Hematopoietic multipotent progenitor cell treated with erythropoietin and hydrocortisone succinate and interleukin-3 and kit ligand, for 6 days (in vitro differentiated cells): ENCODE measurements around the gene TBX21.

Experiments used
- DNase-seq: peaks from one replicate; pipeline ENCODE4 v3.0.0-alpha.2; 2015

Gene TBX21

DNA sequence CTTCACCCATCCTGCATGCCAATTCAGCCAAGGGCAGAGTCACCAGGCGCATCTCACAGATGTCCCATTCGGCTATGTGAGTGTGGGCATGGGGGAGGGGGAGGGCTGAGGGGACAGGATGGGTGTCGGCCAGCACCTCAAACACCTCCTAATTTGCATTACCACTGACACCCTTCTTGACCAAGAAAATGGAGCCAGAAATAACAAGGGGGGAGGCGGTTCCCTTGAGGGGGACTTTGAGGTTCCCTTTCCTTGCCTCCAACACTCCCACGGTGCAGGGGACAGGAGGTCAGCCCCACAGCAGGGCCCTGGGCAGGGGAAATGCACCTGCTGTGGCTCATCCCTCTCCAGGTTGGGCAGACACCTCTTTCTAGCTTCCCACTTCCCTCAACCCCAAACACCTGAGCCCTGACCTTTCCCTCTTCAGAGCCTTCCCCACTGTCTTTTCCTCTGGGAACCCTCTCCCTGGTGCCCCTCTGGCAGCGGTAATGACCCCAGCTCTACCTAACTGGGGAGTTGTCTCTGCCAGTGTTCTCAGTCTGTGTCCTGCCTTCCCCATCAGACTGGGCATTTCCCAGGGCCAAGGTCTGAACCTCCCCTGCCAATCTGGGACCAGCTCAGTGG is 18.2 kb upstream of the TBX21 start:
- no peak for DNase-seq

DNA sequence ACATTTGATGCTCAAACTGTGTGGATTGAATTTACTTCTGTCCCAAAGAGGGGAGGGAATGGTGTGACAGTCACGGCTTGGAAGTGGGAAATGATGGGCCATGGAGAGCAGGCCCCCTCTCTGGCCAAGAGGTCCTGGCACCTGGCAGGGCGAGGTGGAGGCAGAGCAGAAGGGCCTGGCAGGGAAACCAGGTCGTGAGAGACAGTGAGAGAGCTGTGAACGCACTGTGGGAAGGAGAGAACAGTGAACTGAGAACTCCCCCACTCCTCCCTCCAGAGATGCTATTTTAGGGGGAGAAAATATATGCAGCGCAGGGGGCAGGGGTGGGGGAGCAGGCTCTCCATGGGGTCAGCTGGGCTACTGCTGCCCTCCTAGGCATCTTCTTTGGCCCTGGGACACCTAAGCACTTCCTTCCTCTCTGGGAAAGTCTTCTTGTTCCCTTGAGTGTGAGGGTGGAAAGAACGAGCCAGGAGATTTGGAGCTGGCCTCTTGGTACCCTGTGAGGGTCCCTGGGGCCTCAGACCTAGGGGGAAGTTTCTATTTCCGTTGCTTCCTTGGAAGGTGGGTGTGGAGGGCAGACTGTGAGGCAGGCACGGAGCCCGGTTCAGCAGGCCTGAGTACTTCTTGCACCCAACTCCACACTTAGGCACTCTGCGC is 17.2 kb upstream of the TBX21 start:
- no peak for DNase-seq

DNA sequence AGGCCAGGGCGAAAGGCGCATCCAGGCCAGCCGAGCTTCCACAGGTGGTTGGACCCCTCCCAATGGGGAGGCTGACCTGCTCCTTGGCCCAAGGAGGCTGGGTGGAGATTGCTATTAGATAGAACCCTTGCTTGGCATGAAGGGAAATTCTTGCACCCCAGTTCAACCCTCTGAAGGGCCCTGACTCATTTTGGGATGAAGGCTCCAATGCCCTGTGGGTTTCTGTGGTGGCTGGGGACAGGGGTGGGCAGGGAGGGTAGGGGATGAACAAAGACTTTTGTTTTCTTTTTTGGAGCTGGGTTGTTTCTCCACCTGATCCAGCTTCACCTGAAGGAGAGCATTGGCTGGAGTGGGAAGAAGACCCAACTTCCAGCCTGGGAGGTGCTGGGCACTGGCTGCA is 16.7 kb upstream of the TBX21 start:
- no peak for DNase-seq

DNA sequence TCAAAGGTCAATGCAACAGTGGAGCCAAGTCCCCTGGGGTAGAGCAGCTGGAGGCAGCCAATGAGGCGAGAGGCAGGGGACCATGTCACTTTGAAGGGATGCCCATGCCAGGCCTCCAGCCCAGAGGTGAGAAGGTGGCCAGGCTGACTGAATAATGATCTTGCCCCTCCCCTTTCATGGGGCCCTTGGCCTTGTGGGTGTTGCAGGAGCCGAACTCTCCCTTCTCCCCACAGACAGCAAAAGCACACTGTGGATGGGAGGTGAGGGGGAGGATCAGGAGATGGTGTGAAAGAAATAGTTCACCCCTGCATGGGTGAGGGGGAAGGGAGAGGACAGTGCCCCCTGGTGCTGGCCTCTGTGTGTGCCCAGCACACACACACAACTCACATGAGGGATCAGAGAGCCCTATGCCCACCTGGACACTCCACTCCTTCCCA is 15.8 kb upstream of the TBX21 start:
- peak; percentile 34 for DNase-seq

DNA sequence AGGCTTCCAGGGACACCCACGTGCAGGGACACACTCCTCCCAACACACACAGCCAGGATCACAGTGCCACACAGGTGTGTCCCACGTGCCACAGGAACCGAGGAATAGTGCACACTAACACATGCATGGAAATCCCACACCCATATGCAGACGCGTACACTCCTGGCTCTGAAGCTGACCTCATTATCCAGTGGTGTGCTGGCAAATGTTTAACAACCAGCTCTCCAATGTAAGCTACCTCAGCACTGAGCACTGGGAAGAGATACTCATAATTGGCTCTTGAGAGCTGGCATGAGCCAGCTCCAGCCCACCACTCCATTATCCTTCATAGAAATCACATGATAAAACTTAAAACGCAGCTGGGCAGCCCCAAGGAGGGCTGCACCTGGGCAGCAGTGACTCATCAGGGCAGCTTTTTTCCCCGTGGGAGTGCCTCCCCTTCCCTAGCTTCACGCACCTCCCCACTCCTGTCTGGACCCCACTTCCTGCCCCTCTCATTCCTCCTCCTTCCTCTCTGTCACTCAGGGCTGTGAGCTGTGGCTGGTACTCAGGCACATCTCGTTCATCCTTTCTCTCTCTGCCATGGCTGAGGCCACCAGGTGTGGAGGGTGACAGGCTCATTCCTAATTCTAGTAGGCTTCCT is 14.9 kb upstream of the TBX21 start:
- no peak for DNase-seq

DNA sequence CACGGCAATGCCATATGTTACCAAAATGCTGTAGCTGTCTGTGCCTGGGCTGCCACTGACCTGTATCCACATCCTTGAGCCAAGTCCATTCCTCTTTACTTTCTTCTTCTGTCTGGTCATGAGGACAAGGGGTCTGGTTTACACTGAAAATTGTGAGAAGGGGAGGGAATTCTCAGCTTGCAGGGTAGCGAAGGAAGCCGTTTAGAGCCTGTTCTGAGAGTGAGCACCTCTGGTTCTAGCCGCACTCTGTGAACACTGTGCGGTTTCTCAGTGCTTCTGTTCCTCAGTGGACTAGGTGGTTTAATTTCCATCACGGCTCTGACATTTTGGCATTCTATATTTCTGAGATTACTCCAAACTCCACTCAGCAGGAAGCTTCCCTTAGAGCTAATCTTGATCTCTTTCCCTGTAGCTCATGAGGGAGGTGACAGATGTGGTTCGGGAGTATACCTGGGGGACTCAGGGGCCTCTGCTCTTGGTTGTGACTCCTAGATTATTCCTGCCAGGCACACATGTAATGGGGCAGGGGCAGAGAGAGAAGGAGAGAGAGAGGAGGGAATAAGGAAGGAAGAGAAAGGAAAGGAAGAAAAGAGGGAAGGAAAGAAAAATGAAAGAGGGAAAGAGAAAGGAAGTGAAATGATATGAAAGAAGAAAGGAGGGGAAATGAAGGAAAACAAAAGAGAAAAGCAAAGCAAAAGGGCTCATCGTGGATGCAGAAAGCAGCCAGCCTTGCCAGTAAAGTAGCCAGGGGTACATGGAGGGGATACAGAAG is 14.2 kb upstream of the TBX21 start:
- DNase-seq = no peak

DNA sequence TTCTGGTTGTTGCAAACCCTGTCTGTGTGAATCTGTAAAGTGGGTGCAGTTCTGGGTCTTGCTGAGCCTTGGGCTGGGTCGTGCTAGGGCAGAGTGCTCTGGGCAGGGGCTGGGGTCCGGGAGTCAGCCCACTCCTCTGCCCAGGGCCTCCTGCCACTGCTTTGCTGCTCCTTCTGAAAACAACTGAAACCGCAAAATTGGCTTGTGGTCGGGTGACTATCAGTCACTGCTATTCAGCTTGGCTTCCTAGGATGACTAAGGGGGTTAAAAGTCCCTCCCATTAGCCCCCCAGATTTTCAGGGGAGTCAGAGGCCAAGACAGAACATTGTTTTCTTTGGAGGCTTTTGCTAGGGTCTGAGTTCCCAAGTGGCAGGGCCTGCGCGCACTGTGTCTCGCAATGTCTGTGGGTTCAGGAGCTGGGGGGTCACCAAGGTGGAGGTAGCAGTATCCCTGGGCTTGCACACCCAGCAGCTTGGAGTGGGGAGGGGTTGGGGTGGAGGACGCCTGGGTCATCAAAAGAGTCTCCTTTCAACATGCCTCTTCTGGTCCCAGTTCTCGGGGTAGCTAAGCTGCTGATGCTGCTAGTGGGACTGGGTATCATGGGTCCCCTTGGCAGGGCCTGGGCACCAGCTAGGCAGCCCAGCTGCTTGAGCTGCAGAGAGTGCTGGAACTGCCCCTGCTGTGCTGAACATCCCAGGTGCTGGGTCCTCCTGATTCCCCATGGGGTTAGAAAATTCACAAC is 13.5 kb upstream of the TBX21 start:
- peak; percentile 73 for DNase-seq

DNA sequence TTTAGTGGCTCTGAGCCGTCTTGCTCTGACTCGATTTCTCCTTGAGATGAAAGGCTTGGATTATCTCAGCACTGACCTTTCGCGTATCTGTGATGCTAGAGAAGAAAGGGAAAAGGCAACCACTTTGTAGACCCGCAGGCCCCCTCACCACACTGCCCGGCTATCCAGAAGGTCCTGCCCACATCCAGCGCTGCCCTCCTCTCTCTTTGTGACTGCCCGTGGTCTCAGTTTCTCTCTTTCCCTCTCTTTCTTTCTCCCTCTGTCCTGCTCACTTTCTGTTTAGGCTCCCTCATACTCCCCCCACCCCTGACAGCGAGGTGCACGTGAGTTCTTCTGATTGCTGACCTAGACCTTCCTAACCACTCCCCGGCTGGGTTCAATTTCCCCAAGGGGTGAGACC is 12.8 kb upstream of the TBX21 start:
- no peak for DNase-seq

DNA sequence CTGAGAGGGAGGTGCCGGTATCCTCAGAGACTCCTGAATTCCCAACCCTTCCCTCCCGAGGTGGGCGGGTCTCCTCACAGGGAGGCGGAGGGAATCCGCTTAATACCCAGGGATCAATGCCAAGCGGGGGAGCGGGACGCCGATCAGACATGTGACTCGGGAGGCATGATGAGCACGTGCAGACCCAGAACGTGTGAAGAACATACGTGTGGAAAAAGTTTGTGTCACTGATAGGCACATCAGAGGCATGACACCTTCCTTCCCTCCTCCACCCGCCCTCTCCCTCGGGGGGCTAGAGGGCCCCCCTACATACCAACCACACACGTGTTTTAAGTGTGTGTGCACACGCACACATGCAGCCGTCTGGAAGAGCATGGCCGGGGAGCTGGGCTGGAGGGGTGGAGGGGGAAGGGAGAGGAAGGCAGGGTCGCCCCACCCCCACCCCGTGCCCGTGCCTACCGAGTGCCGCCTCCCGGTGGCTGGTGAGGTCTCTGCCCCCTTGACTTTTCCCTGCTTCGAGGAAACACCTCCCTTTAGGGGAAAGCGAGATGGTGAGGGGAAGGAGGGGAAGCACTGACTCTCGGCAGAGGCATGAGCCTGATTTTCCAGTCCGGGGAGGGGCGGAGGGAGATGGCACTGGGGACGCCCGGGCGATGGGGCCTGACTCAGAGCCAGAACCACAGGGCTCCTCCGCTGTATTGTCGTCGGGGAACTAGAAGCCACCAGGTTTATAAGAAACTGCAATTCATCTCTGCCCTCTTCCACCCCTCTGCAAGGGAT is 12.1 kb upstream of the TBX21 start:
- peak; percentile 45 for DNase-seq

DNA sequence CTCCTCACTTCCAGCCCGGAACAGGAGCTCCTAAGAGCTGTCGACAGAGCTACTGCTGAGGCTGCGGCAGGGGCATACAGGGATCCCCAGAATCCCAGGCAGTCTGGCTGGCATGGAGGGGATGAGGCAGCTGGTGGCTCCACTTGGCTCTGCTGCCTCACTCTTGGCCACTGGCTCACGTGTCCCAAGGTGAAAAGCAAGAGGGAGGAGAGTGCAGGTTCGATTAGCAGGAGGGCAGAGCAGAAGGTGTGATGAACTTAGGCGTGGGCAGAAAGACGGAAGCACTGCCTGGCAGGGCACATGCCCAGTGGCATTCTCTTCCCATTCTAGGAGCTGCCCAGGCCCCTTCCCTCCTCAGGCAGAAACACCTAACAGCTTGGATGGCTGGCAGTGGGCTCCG is 11.3 kb upstream of the TBX21 start:
- DNase-seq = no peak

DNA sequence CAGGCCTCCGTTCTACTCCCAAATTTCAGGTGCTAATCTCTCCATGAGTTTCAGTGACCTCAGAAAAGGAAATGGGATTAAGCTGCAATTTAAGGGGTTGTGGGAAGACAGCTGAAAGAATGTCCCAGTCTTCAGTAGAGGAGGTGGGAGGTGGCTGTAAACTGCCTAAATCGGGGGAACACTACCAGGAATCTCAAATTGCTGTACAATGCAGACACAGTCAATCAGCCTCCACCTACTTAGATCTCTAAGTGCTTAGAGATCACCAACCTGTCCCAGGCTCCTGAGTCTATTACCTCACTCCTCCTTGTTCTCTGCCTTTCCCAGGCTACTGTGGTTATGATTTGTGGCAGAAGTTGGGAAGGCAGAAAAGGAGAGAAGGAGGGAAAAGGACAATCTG is 8.3 kb upstream of the TBX21 start:
- no peak for DNase-seq

DNA sequence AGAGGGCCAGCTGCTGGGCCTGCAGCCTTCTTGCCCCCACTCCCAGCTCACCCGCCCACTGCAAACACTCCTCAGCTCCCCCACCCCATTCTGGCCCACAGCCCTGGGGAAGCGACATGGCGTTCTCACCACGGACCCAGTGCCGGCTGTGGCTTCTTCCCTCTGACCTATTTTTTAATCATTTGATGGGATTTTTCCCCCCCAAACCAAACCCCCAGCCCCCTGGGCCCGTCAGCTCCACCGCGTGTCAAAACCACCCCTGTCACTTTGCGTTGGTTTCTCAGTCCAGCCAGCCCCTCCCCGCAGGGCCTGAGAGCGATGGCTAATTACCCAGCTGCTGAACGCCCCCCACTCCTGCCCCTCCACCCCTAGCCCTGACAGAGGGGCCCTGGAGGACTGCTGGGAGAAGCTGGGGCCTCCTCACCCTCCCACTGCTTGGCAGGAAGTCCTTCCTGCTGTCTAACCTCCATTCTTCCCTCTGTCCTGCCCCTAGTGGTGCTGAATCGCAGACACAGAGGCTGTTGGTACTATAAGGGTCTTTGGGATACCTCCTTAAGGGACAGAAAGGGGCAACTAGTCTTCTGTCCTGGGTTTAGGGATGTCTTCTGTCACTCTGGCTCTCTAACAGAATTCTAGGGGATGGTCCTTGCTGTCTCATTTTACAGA is 7.5 kb upstream of the TBX21 start:
- DNase-seq = no peak

DNA sequence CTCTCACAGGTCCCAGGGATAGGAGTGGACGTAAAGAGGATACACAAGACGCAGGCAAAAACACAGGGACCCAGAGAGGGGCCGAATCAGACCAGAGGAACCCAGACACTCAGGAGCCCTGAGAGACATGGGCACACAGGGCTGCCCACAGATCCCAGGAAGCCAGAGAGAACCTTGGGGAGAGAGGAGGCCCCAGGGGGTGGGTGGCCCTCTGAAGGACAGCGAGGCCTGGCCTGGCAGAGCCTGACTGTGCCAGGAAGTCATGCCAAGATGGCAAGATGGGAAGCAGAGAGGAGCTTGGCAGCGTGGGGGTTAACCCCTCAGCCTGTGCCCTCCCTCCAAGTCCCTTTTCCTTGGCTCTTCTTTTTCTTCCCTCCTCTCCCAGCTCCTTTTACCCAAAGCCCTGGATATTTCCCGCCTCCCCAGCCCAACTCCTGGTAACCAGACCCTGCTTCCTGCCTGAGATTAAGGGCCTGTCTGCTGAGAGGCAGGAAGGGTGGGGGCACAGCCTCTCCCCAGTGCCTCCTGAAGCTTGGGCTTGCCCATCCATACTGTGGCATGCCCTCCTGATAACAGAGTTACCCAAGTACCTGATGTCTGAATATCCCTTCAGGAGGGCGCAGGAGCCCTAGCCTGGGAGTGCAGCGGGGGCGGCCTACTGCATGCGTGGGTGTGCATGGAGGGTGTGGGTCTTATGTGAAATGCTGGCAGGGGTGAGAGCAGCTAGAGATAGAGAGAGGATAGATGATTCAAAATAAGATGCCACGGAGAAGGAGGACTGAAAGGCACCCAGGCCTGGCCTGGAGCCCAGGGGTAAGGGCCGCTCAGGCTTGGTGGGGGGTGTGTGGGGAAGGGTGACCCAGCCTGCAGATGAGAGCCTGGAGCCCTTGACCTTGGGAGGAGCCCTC is 6.0 kb upstream of the TBX21 start:
- DNase-seq = no peak

DNA sequence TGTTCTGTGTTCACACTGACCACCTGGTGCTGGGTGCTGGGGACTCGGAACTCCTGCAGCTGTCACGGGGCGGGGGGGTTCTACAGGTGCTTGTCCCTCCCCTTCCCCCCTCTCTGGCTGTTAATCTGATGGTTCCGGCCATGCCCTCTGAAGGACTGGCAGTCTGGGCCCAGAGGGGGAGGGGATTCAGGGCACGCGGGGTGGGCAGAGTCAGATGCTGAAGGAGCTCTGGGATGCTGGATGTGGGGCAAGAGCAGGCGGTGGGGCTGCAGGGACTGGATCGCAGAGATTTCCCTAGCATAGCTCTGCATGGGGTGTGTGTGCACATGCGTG is 5.4 kb upstream of the TBX21 start:
- DNase-seq = no peak

DNA sequence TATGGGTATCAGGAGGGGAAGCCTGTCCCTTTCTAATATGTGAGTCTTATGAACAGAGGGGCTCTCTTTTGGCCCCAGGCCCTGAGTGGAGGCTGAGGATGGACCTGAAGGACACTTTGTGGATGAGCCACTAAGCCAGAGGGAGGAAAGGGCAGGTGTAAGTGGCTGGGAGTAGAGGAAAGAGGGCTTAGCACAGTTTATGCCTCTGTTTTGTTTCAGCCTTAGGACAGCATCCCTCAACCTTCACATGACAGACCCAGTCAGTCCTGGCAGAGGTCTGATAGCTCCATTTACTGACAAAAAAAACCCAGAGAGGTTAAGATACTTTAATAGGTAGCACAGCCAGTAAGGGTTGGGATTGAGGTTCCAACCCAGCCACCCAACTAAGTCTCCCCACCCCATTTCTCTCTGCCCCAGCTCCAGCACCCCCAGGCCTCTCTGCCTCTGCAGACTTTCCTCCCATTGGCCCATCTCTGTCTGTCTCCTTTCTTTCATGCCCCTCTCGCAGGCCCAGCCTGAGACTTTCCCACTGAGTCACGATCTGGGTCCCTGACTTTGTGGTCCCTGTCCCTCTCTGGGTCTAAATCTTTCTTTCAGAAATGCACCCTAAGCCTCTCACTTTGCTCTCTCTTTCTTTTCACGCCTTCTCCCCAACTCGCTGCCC is 4.7 kb upstream of the TBX21 start:
- no peak for DNase-seq

DNA sequence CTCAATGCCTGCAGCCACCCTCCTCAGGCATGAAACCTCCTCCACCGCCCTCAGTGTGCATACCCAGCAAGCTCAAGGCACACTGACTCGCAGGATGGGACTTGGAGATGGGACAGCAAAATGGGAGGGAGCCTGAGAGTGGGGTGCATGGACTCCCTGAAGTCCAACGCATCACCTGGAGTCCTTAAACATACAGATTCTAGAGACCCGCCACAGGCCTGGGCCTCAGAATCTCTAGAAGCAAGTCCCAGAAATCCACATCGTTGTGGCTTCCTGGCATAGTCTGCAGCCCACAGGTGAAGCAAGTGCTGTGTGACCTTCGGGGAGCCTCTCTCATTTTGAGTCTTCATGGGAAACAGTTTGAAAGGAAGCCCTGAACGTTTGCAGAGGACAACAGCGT is 3.6 kb upstream of the TBX21 start:
- no peak for DNase-seq

DNA sequence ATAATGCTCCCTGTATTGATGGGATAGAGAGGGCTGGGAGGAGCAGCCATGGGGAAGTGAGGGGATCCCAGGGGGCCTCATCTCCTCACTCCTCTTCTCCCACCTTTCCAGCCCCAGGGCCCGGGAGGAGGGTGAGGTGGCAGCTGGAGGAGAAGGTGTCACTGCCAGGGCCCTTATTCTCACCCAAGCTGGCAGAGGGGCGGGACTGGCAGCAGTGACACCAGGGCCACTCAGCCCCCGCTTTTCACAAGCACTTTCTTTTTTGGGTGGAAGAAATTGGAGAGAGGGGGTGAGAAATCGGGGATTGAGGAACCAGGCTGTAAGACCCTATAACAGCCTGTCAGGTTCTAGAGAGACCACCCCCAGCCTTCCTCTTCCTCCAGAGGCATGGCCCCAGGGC is 2.4 kb upstream of the TBX21 start:
- no peak for DNase-seq

DNA sequence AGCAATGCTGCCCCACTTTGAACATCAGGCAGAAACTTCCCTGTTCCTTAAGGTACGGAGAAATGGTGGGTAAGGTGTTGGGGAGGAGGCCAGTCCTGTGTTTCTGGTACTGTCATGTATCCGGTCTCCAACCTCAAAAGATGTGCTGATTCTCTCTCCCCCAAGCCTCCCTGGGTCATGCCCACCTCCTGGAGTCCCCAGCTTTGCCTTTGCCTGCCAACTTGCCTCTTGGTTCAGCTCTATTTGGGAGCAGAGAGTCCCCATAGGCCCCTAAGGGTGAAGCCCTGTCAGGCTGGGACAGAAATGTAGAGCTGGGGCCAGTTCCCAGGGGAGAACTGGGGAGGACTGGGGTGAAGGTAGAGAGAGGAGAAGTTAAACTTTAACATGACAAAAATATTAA is 1.6 kb upstream of the TBX21 start:
- DNase-seq = no peak

DNA sequence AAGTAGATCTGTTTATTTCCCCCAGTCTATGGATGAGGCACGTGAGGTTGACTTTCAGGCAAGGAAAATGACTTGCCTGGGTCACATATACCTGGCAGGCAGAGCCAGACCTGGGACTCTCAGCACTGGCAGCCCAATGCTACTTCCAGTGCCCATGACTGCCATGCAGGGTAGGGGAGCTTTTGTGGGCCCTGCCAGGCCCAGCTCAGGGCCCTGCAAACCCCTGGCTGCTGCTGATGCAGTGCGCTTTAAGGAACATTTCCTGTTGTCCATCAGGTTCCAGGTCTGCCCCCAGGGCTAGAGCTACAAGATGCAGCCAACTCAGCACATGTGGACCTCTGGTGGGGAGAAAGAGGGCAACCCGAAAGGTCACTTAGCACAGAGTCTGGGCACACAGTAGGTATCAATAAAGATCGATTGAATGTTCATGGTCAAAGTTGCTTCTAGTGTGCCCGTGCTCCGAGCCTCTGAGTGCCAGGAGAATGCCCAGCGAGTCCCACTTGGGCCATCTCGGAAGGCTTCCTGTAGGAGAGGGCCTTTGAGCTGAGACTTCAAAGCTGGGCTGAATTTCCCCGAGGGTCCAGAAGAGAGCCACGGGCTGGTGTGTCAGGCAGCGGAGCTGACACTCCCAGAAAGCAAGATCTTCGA is 513 bp upstream of the TBX21 start:
- no peak for DNase-seq
